ENCODE measurements around the gene MYO3B.
A peak's percentile ranks its signal among the peaks of the same experiment; 100 is the strongest.

The MYO3B gene

GRCh38 chr2:170300993-170301392 is 123.0 kb downstream of the MYO3B start:
- no peak for DNase-seq
- peaks cover 0 to under 1% of the 10 kb centered on the region in 2 donors for H3K9me3 Mint-ChIP-seq
- no peaks in the 10 kb centered on the region for H3K36me3 Mint-ChIP-seq (ENCODE audit: insufficient read depth)
- no peak for ATAC-seq (replicated peaks)
- H3K4me3 Mint-ChIP-seq, result no peak overlapping the region
- peaks cover 12 to 13% of the 10 kb centered on the region in 2 donors for H3K27me3 Mint-ChIP-seq
- no peak overlapping the region for H3K27ac Mint-ChIP-seq
- no peaks in the 10 kb centered on the region for H3K4me1 Mint-ChIP-seq (ENCODE audit: low read depth in 2 of 2)

GRCh38 chr2:170301626-170302025 is 123.7 kb downstream of the MYO3B start:
- Mint-ChIP-seq H3K36me3 (ENCODE audit: insufficient read depth) (no peaks in the 10 kb centered on the region), H3K27ac (no peak overlapping the region), H3K27me3 (peaks cover 6% of the 10 kb centered on the region in 2 donors), H3K4me3 (no peak overlapping the region), H3K4me1 (ENCODE audit: low read depth in 2 of 2) (no peaks in the 10 kb centered on the region), H3K9me3 (no peaks in the 10 kb centered on the region)
- DNase-seq (no peak), ATAC-seq (replicated peaks) (peak; percentile 46)

- H3K27ac Mint-ChIP-seq, result no peak overlapping the region
- ATAC-seq (replicated peaks) (no peak), DNase-seq (no peak)
- no peaks in the 10 kb centered on the region for H3K27me3 Mint-ChIP-seq
- no peak overlapping the region for H3K4me3 Mint-ChIP-seq
- H3K9me3 Mint-ChIP-seq, result no peaks in the 10 kb centered on the region
- no peaks in the 10 kb centered on the region for H3K36me3 Mint-ChIP-seq (ENCODE audit: insufficient read depth)
- no peaks in the 10 kb centered on the region for H3K4me1 Mint-ChIP-seq (ENCODE audit: low read depth in 2 of 2)
Measured at GRCh38 chr2:170305711-170306110, 127.8 kb downstream of the MYO3B start.

GRCh38 chr2:170306293-170306873 is 128.4 kb downstream of the MYO3B start:
- Mint-ChIP-seq H3K36me3 (ENCODE audit: insufficient read depth) (no peaks in the 10 kb centered on the region), H3K9me3 (no peaks in the 10 kb centered on the region), H3K4me1 (ENCODE audit: low read depth in 2 of 2) (no peaks in the 10 kb centered on the region), H3K4me3 (no peak overlapping the region), H3K27me3 (peaks cover 0 to 1% of the 10 kb centered on the region in 2 donors), H3K27ac (no peak overlapping the region)
- ATAC-seq (replicated peaks) (no peak), DNase-seq (no peak)

GRCh38 chr2:170307052-170307451 is 129.1 kb downstream of the MYO3B start:
- Mint-ChIP-seq H3K4me3 (no peak overlapping the region), H3K27me3 (peaks cover 4 to 8% of the 10 kb centered on the region in 2 donors), H3K9me3 (no peaks in the 10 kb centered on the region), H3K4me1 (ENCODE audit: low read depth in 2 of 2) (no peaks in the 10 kb centered on the region), H3K27ac (no peak overlapping the region), H3K36me3 (ENCODE audit: insufficient read depth) (no peaks in the 10 kb centered on the region)
- DNase-seq (no peak), ATAC-seq (replicated peaks) (no peak)

GRCh38 chr2:170307555-170308351 is 129.8 kb downstream of the MYO3B start:
- no peaks in the 10 kb centered on the region for H3K4me1 Mint-ChIP-seq (ENCODE audit: low read depth in 2 of 2)
- no peak for DNase-seq
- H3K4me3 Mint-ChIP-seq, result no peak overlapping the region
- H3K27ac Mint-ChIP-seq, result no peak overlapping the region
- H3K27me3 Mint-ChIP-seq, result peaks cover 10 to 15% of the 10 kb centered on the region in 2 donors
- H3K9me3 Mint-ChIP-seq, result no peaks in the 10 kb centered on the region
- ATAC-seq (replicated peaks), result no peak
- H3K36me3 Mint-ChIP-seq (ENCODE audit: insufficient read depth), result no peaks in the 10 kb centered on the region

GRCh38 chr2:170310876-170311502 is 133.0 kb downstream of the MYO3B start:
- H3K9me3 Mint-ChIP-seq, result no peaks in the 10 kb centered on the region
- peaks cover 2% of the 10 kb centered on the region for H3K36me3 Mint-ChIP-seq (ENCODE audit: insufficient read depth)
- no peak for ATAC-seq (replicated peaks)
- peaks cover 24 to 28% of the 10 kb centered on the region in 2 donors for H3K27me3 Mint-ChIP-seq
- H3K4me3 Mint-ChIP-seq, result no peak overlapping the region
- no peaks in the 10 kb centered on the region for H3K4me1 Mint-ChIP-seq (ENCODE audit: low read depth in 2 of 2)
- H3K27ac Mint-ChIP-seq, result no peak overlapping the region
- DNase-seq, result no peak

- Mint-ChIP-seq H3K36me3 (ENCODE audit: insufficient read depth) (peaks cover 2% of the 10 kb centered on the region), H3K9me3 (peaks cover 0 to 6% of the 10 kb centered on the region in 2 donors), H3K27ac (no peak overlapping the region), H3K27me3 (peaks cover 38 to 43% of the 10 kb centered on the region in 2 donors), H3K4me1 (ENCODE audit: low read depth in 2 of 2) (no peaks in the 10 kb centered on the region), H3K4me3 (no peak overlapping the region)
- DNase-seq (no peak), ATAC-seq (replicated peaks) (no peak)
Measured at GRCh38 chr2:170313347-170313991, 135.5 kb downstream of the MYO3B start.

GRCh38 chr2:170313992-170314348 is 136.0 kb downstream of the MYO3B start:
- H3K4me1 Mint-ChIP-seq (ENCODE audit: low read depth in 2 of 2), result no peaks in the 10 kb centered on the region
- H3K27me3 Mint-ChIP-seq, result peaks cover 42 to 48% of the 10 kb centered on the region in 2 donors
- peaks cover 2% of the 10 kb centered on the region for H3K36me3 Mint-ChIP-seq (ENCODE audit: insufficient read depth)
- no peak for ATAC-seq (replicated peaks)
- H3K4me3 Mint-ChIP-seq, result no peak overlapping the region
- DNase-seq, result no peak
- no peak overlapping the region for H3K27ac Mint-ChIP-seq
- H3K9me3 Mint-ChIP-seq, result peaks cover 0 to 9% of the 10 kb centered on the region in 2 donors

- Mint-ChIP-seq H3K27ac (no peak overlapping the region), H3K4me1 (ENCODE audit: low read depth in 2 of 2) (no peaks in the 10 kb centered on the region), H3K4me3 (no peak overlapping the region), H3K9me3 (peaks cover 0 to 9% of the 10 kb centered on the region in 2 donors), H3K36me3 (ENCODE audit: insufficient read depth) (peaks cover 2% of the 10 kb centered on the region), H3K27me3 (peaks cover 42 to 49% of the 10 kb centered on the region in 2 donors)
- no peak for ATAC-seq (replicated peaks)
- no peak for DNase-seq
Measured at GRCh38 chr2:170314744-170315447, 136.9 kb downstream of the MYO3B start.

- H3K4me1 Mint-ChIP-seq (ENCODE audit: low read depth in 2 of 2), result no peaks in the 10 kb centered on the region
- DNase-seq, result no peak
- H3K27ac Mint-ChIP-seq, result no peak overlapping the region
- peaks cover 0 to 9% of the 10 kb centered on the region in 2 donors for H3K9me3 Mint-ChIP-seq
- H3K4me3 Mint-ChIP-seq, result no peak overlapping the region
- H3K36me3 Mint-ChIP-seq (ENCODE audit: insufficient read depth), result no peaks in the 10 kb centered on the region
- no peak for ATAC-seq (replicated peaks)
- H3K27me3 Mint-ChIP-seq, result peaks cover 19 to 27% of the 10 kb centered on the region in 2 donors
Measured at GRCh38 chr2:170320948-170321347, 143.0 kb downstream of the MYO3B start.

GRCh38 chr2:170321526-170321925 is 143.6 kb downstream of the MYO3B start:
- no peaks in the 10 kb centered on the region for H3K4me1 Mint-ChIP-seq (ENCODE audit: low read depth in 2 of 2)
- H3K27me3 Mint-ChIP-seq, result peaks cover 16 to 25% of the 10 kb centered on the region in 2 donors
- no peak overlapping the region for H3K4me3 Mint-ChIP-seq
- H3K9me3 Mint-ChIP-seq, result peaks cover 0 to 9% of the 10 kb centered on the region in 2 donors
- no peaks in the 10 kb centered on the region for H3K36me3 Mint-ChIP-seq (ENCODE audit: insufficient read depth)
- DNase-seq (no peak), ATAC-seq (replicated peaks) (no peak)
- no peak overlapping the region for H3K27ac Mint-ChIP-seq

GRCh38 chr2:170322140-170322766 is 144.3 kb downstream of the MYO3B start:
- Mint-ChIP-seq H3K36me3 (ENCODE audit: insufficient read depth) (no peaks in the 10 kb centered on the region), H3K4me1 (ENCODE audit: low read depth in 2 of 2) (no peaks in the 10 kb centered on the region), H3K4me3 (no peak overlapping the region), H3K27ac (no peak overlapping the region), H3K9me3 (peaks cover 0 to 9% of the 10 kb centered on the region in 2 donors), H3K27me3 (peaks cover 10 to 19% of the 10 kb centered on the region in 2 donors)
- ATAC-seq (replicated peaks) (no peak), DNase-seq (no peak)

Measured in effector memory CD8-positive, alpha-beta T cell (primary cell).